Kidney glomerular epithelial cell (primary cell): Measurements from ENCODE around the gene PXYLP1.

ENCODE experiments used
- DNase-seq: peaks from one replicate; lab custom pipeline; 2025; lab: John Stamatoyannopoulos, UW

PXYLP1 gene

GRCh38 chr3:141328286-141329166, 96.9 kb downstream of the PXYLP1 start:
- DNase-seq: no peak

- no peak for DNase-seq
Observed at GRCh38 chr3:141330235-141330634, 98.6 kb downstream of the PXYLP1 start.

- DNase-seq: no peak
Observed at GRCh38 chr3:141330718-141331376, 99.2 kb downstream of the PXYLP1 start.

- peak; percentile 92 for DNase-seq
Observed at GRCh38 chr3:141331377-141332318, 100.0 kb downstream of the PXYLP1 start.

GRCh38 chr3:141332416-141332815, 100.8 kb downstream of the PXYLP1 start:
- DNase-seq: no peak

GRCh38 chr3:141333836-141334626, 102.4 kb downstream of the PXYLP1 start:
- DNase-seq: no peak

GRCh38 chr3:141334627-141335250, 103.1 kb downstream of the PXYLP1 start:
- DNase-seq: no peak

- DNase-seq: no peak
Observed at GRCh38 chr3:141335531-141336061, 104.0 kb downstream of the PXYLP1 start.

- peak; percentile 68 for DNase-seq
Observed at GRCh38 chr3:141336672-141337522, 105.3 kb downstream of the PXYLP1 start.

- DNase-seq: no peak
Observed at GRCh38 chr3:141337523-141337854, 105.9 kb downstream of the PXYLP1 start.

GRCh38 chr3:141337991-141338390, 106.4 kb downstream of the PXYLP1 start:
- DNase-seq: no peak

GRCh38 chr3:141338881-141339280, 107.3 kb downstream of the PXYLP1 start:
- no peak for DNase-seq

- no peak for DNase-seq
Observed at GRCh38 chr3:141341536-141341935, 109.9 kb downstream of the PXYLP1 start.

GRCh38 chr3:141342386-141342785, 110.8 kb downstream of the PXYLP1 start:
- DNase-seq: no peak

- DNase-seq: no peak
Observed at GRCh38 chr3:141343077-141343476, 111.5 kb downstream of the PXYLP1 start.

- no peak for DNase-seq
Observed at GRCh38 chr3:141343865-141344271, 112.2 kb downstream of the PXYLP1 start.
